ENCODE measurements around the gene FGF12.

The FGF12 gene

GRCh38 chr3:192207651-192208050, 519.7 kb downstream of the FGF12 start:
- Mint-ChIP-seq H3K4me1 (ENCODE audit: low read depth) (no peaks in the 10 kb centered on the region), H3K9me3 (peaks cover 20% of the 10 kb centered on the region), H3K4me3 (no peak overlapping the region), H3K27me3 (no peaks in the 10 kb centered on the region), H3K27ac (no peak overlapping the region), H3K36me3 (ENCODE audit: low read depth) (no peaks in the 10 kb centered on the region)

GRCh38 chr3:192207239-192207638, 520.1 kb downstream of the FGF12 start:
- H3K9me3 Mint-ChIP-seq, result peaks cover 20% of the 10 kb centered on the region
- no peaks in the 10 kb centered on the region for H3K4me1 Mint-ChIP-seq (ENCODE audit: low read depth)
- no peak overlapping the region for H3K27ac Mint-ChIP-seq
- H3K27me3 Mint-ChIP-seq, result no peaks in the 10 kb centered on the region
- H3K4me3 Mint-ChIP-seq, result no peak overlapping the region
- H3K36me3 Mint-ChIP-seq (ENCODE audit: low read depth), result no peaks in the 10 kb centered on the region

- Mint-ChIP-seq H3K4me1 (ENCODE audit: low read depth) (no peaks in the 10 kb centered on the region), H3K9me3 (peaks cover 3% of the 10 kb centered on the region), H3K36me3 (ENCODE audit: low read depth) (no peaks in the 10 kb centered on the region), H3K27ac (no peak overlapping the region), H3K4me3 (no peak overlapping the region), H3K27me3 (no peaks in the 10 kb centered on the region)
Observed at GRCh38 chr3:192194085-192194484, 533.3 kb downstream of the FGF12 start.

DNA sequence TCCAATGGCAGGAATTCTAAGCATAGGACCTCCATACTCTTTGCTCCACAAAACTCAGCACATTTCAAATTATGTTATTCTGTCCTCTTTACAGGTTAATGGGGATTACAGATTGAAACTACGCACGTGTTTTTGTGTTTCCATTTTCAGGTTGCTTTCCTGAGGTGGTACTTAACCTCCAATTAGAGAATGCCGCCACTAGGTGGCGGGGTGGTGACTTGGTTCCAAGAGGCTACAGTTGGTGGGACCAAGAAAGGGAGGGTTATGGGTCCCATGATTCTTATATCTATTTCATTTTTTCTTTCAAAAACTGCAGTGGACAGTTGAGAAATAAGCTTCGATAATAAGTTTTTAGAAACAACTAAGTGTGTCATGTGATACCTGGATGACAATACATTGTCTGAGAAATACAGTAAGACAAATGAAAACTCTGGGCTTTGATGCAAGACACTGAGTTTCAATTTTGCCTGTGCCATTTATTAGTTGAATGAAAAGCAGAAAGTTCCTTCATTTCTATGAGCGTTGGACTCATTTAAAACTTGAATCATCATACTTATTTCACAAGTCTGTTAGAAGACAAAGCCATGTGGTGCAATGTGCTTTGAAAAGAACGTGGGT, 539.0 kb downstream of the FGF12 start:
- Mint-ChIP-seq H3K27ac (no peak overlapping the region), H3K9me3 (peaks cover 3% of the 10 kb centered on the region), H3K27me3 (no peaks in the 10 kb centered on the region), H3K36me3 (ENCODE audit: low read depth) (no peaks in the 10 kb centered on the region), H3K4me3 (no peak overlapping the region), H3K4me1 (ENCODE audit: low read depth) (peaks cover 5% of the 10 kb centered on the region)

- H3K9me3 Mint-ChIP-seq, result peaks cover 3% of the 10 kb centered on the region
- H3K27ac Mint-ChIP-seq, result no peak overlapping the region
- H3K4me1 Mint-ChIP-seq (ENCODE audit: low read depth), result peaks cover 5% of the 10 kb centered on the region
- H3K27me3 Mint-ChIP-seq, result no peaks in the 10 kb centered on the region
- no peaks in the 10 kb centered on the region for H3K36me3 Mint-ChIP-seq (ENCODE audit: low read depth)
- H3K4me3 Mint-ChIP-seq, result no peak overlapping the region
Observed at GRCh38 chr3:192187485-192188051, 539.8 kb downstream of the FGF12 start.

DNA sequence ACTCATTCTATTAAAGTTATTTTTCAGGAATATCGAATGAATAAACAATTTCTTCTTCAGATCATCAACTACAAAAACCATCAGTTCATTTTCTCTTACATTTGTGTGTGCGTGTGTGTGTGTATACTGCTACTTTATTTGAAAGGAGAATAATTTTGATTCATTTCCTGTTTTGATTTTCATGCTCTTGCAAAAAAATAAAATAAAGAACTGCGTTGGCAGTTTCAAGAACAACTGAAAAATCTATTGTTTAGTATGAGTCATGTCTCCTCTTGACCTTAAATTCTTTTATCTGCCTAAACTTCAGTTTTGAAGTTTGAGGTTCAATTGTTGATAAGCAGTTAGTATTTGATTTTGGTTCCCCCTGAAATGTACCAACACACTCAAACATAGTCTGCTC, 540.8 kb downstream of the FGF12 start:
- H3K36me3 Mint-ChIP-seq (ENCODE audit: low read depth), result no peaks in the 10 kb centered on the region
- H3K4me1 Mint-ChIP-seq (ENCODE audit: low read depth), result peaks cover 5% of the 10 kb centered on the region
- H3K9me3 Mint-ChIP-seq, result peaks cover 3% of the 10 kb centered on the region
- no peak overlapping the region for H3K27ac Mint-ChIP-seq
- H3K27me3 Mint-ChIP-seq, result no peaks in the 10 kb centered on the region
- no peak overlapping the region for H3K4me3 Mint-ChIP-seq

GRCh38 chr3:192186045-192186444, 541.3 kb downstream of the FGF12 start:
- H3K27ac Mint-ChIP-seq, result no peak overlapping the region
- H3K36me3 Mint-ChIP-seq (ENCODE audit: low read depth), result no peaks in the 10 kb centered on the region
- H3K4me3 Mint-ChIP-seq, result no peak overlapping the region
- H3K27me3 Mint-ChIP-seq, result no peaks in the 10 kb centered on the region
- peaks cover 3% of the 10 kb centered on the region for H3K9me3 Mint-ChIP-seq
- H3K4me1 Mint-ChIP-seq (ENCODE audit: low read depth), result peaks cover 5% of the 10 kb centered on the region

DNA sequence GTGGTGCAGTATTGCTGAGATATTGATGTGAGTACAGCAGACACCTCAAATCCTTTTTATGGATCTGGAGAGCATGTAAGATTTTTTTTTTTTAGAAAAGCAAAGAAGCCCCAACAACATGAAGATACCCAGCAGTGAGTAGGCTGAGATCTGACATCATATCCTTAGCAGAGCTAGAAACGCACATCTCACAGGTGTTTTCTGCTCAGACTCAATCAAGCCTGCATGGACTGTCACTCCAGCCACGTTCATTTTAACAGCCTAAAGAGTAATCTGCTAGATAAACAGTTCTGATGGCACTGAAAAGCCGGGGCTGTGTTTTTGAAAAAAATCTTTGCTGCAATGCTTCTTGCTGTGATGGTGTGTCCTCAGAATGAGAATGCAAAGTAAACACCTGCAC, 544.2 kb downstream of the FGF12 start:
- H3K27ac Mint-ChIP-seq, result no peak overlapping the region
- H3K36me3 Mint-ChIP-seq (ENCODE audit: low read depth), result no peaks in the 10 kb centered on the region
- no peak overlapping the region for H3K4me3 Mint-ChIP-seq
- peaks cover 5% of the 10 kb centered on the region for H3K4me1 Mint-ChIP-seq (ENCODE audit: low read depth)
- no peaks in the 10 kb centered on the region for H3K27me3 Mint-ChIP-seq
- no peaks in the 10 kb centered on the region for H3K9me3 Mint-ChIP-seq

- Mint-ChIP-seq H3K4me1 (ENCODE audit: low read depth) (no peaks in the 10 kb centered on the region), H3K4me3 (no peak overlapping the region), H3K27ac (no peak overlapping the region), H3K9me3 (peaks cover under 1% of the 10 kb centered on the region), H3K36me3 (ENCODE audit: low read depth) (no peaks in the 10 kb centered on the region), H3K27me3 (no peaks in the 10 kb centered on the region)
Observed at GRCh38 chr3:192181151-192181550, 546.2 kb downstream of the FGF12 start.

- no peak overlapping the region for H3K27ac Mint-ChIP-seq
- H3K27me3 Mint-ChIP-seq, result no peaks in the 10 kb centered on the region
- H3K36me3 Mint-ChIP-seq (ENCODE audit: low read depth), result no peaks in the 10 kb centered on the region
- no peak overlapping the region for H3K4me3 Mint-ChIP-seq
- H3K4me1 Mint-ChIP-seq (ENCODE audit: low read depth), result no peaks in the 10 kb centered on the region
- peaks cover 4% of the 10 kb centered on the region for H3K9me3 Mint-ChIP-seq
Observed at GRCh38 chr3:192177383-192177782, 550.0 kb downstream of the FGF12 start.

- no peaks in the 10 kb centered on the region for H3K27me3 Mint-ChIP-seq
- H3K36me3 Mint-ChIP-seq (ENCODE audit: low read depth), result no peaks in the 10 kb centered on the region
- H3K4me3 Mint-ChIP-seq, result no peak overlapping the region
- no peaks in the 10 kb centered on the region for H3K4me1 Mint-ChIP-seq (ENCODE audit: low read depth)
- H3K9me3 Mint-ChIP-seq, result peaks cover 7% of the 10 kb centered on the region
- H3K27ac Mint-ChIP-seq, result no peak overlapping the region
Observed at GRCh38 chr3:192174283-192174682, 553.1 kb downstream of the FGF12 start.

DNA sequence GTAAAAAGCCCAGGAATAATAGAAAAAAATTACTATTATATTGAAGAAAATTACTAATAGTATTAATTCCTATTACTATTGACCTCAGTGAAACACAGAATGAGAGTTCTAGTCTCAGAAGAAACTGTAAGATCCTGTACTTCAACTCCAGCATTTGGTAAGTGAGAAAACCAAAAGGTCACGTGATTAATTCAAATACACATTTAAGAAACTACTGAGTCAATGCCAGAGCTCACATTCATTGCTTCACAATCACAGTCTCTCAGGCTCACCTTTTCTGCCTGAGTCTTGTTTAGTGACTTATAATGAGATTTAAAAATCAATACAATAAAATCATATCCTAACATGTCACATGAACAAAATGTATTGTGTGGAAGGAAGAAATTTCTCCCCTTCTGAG, 556.1 kb downstream of the FGF12 start:
- Mint-ChIP-seq H3K4me1 (ENCODE audit: low read depth) (no peaks in the 10 kb centered on the region), H3K9me3 (peaks cover 7% of the 10 kb centered on the region), H3K27ac (no peak overlapping the region), H3K36me3 (ENCODE audit: low read depth) (no peaks in the 10 kb centered on the region), H3K27me3 (no peaks in the 10 kb centered on the region), H3K4me3 (no peak overlapping the region)

DNA sequence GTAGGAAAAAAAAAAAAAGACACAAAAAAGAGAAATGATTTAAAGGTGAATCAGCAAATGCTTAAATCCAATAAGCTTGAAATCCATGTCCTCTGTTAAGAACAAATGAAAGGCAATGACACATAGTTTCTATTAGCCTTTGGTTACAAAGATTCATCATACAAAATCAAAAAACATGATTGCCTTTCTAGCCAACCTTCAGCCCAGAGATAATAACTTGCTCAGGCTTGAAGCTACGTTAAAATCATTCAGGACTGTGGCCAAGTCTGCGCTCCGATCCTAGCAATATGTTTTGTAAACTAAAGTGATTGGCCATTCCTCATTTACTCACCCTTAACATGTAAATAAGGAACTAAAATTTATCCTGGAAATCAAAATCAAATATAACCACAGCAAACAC, 556.7 kb downstream of the FGF12 start:
- no peak overlapping the region for H3K4me3 Mint-ChIP-seq
- H3K27ac Mint-ChIP-seq, result no peak overlapping the region
- H3K36me3 Mint-ChIP-seq (ENCODE audit: low read depth), result no peaks in the 10 kb centered on the region

DNA sequence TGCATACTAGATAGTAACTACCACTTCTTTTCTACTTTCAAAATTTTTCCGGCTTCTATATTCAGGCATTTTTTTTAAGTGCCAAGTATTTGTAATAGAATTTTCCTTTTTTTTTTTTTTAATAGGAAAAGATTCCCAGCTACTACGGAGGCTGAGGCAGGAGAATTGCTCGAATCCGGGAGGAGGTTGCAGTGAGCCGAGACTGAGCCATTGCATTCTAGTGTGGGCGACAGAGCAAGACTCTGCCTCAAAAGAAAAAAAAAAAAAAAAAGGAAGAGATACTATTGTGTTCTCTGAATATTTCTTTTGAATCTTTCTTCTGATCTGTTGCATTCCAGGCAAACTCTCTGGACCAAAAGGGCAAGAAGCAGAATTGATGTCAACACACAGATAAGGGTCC, 557.3 kb downstream of the FGF12 start:
- Mint-ChIP-seq H3K4me1 (ENCODE audit: low read depth) (no peaks in the 10 kb centered on the region), H3K4me3 (no peak overlapping the region), H3K36me3 (ENCODE audit: low read depth) (no peaks in the 10 kb centered on the region), H3K27me3 (no peaks in the 10 kb centered on the region), H3K27ac (no peak overlapping the region), H3K9me3 (peaks cover 3% of the 10 kb centered on the region)

More for the DNA sequence above, 556.7 kb downstream of the FGF12 start:
- H3K4me1 Mint-ChIP-seq (ENCODE audit: low read depth), result no peaks in the 10 kb centered on the region
- no peaks in the 10 kb centered on the region for H3K27me3 Mint-ChIP-seq
- peaks cover 3% of the 10 kb centered on the region for H3K9me3 Mint-ChIP-seq

DNA sequence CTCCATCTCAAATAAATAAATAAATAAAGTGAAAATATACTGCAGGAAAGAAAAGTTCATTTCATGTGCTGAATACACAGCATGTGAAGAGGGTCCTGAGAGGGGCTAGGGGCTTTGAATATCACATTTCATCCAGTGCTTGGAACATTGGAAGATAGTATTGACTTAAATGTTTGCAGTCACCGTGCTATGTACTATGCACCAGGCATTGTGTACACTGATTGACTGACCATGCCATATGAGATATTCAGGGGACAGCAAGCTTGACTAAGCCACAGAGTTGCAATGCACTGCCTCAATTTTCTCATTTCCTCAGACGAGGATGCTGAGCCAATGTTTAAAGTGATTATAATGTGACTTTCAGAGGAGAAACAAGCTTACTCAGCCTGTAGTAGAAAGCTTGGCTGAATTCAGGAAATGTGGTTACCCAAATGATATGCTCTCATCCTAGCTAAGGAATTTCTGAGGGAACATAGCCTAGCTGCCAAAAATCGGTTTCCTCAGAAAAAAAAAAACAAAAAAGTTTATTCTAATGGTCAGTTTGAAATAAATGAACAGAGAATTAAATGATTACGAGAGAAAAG, 557.9 kb downstream of the FGF12 start:
- Mint-ChIP-seq H3K27me3 (no peaks in the 10 kb centered on the region), H3K36me3 (ENCODE audit: low read depth) (no peaks in the 10 kb centered on the region), H3K9me3 (peaks cover 3% of the 10 kb centered on the region), H3K4me1 (ENCODE audit: low read depth) (no peaks in the 10 kb centered on the region), H3K4me3 (no peak overlapping the region), H3K27ac (no peak overlapping the region)

- Mint-ChIP-seq H3K4me3 (no peak overlapping the region), H3K27ac (no peak overlapping the region), H3K36me3 (ENCODE audit: low read depth) (no peaks in the 10 kb centered on the region), H3K27me3 (no peaks in the 10 kb centered on the region), H3K9me3 (peaks cover 3% of the 10 kb centered on the region), H3K4me1 (ENCODE audit: low read depth) (no peaks in the 10 kb centered on the region)
Observed at GRCh38 chr3:192168202-192168601, 559.1 kb downstream of the FGF12 start.

Data from stimulated activated naive CD8-positive, alpha-beta T cell treated with anti-CD3 and anti-CD28 coated beads, Interleukin-15, Interleukin-2, amounts not matched to agents 100 ng/mL and 50 ng/mL, for 24 hours (primary cell).